Vagina (tissue), 2 donors: Measurements from ENCODE around the gene CRYGS. TPM values are rescaled to one million over a fixed set of nuclear protein-coding genes. Genes with fewer than 3 reads are reported as not detected.

Source experiments
- DNase-seq, 2 donors: peaks; one replicate each; pipeline ENCODE4 v3.0.0-alpha.2; 2017; ENCODE audit errors: extremely low spot score in 2 of 2
- H3K27ac ChIP-seq: fragments of 200-600 bp; sonication (generic); one replicate; pipeline ENCODE4 v1.5.1; 2019
- H3K27me3 ChIP-seq: fragments of 200-600 bp; sonication (generic); one replicate; pipeline ENCODE4 v1.5.1; 2019
- H3K36me3 ChIP-seq, 2 donors: fragments of 200-600 bp; sonication (generic); one replicate each; pipeline ENCODE4 v1.5.1; 2017 to 2019
- H3K4me1 ChIP-seq: fragments of 200-600 bp; sonication (generic); one replicate; pipeline ENCODE4 v1.5.1; 2019
- H3K4me3 ChIP-seq, 2 donors: fragments of 200-600 bp; sonication (generic); 1 replicate in 1 of 2; 2 replicates in 1 of 2; pipeline ENCODE4 v1.5.1; 2016 to 2019
- H3K9me3 ChIP-seq: fragments of 200-600 bp; sonication (generic); one replicate; pipeline ENCODE4 v1.5.1; 2019
- CTCF ChIP-seq, 3 experiments: fragments of 450-650 bp in 2 of 3; fragments of 200-600 bp in 1 of 3; sonication (generic) in 1 of 3; IDR thresholded peaks; one replicate each; pipeline ENCODE4 v1.5.1; 2017 to 2019; ENCODE audit warnings: antibody characterized with exemption in 3 of 3, mild to moderate bottlenecking in 2 of 3, moderate library complexity in 2 of 3
- POLR2A ChIP-seq, 2 donors: fragments of 450-650 bp; IDR thresholded peaks; one replicate each; pipeline ENCODE4 v1.6.1; 2017; ENCODE audit warnings: antibody characterized with exemption in 2 of 2, mild to moderate bottlenecking in 2 of 2, moderate library complexity in 2 of 2
- POLR2AphosphoS5 ChIP-seq, 2 donors: sonication (generic); formaldehyde crosslinking; IDR thresholded peaks; one replicate each; pipeline ENCODE4 v1.9.0; 2017; ENCODE audit warnings: antibody characterized with exemption in 2 of 2, mild to moderate bottlenecking in 2 of 2, low read depth in 1 of 2; ENCODE audit not compliant: insufficient read depth in 1 of 2
- intact Hi-C: fragments of 100-400 bp; cut with DNase I; formaldehyde crosslinking; loops from one replicate; pipeline ENCODE4 v1.15.1; 2023
- total RNA-seq: library from RNA; depleted of rRNA; stranded (reverse); fragments of >200 nt; gene quantifications from one replicate; pipeline ENCODE4 v1.2.3, GENCODE V29; 2016

The CRYGS gene
- total RNA-seq, 1 donor from 2014 or later: not detected

- DNase-seq: no peak
- TF ChIP-seq POLR2A (IDR thresholded peaks at IDR 0.05): no peak
- TF ChIP-seq CTCF (IDR thresholded peaks at IDR 0.05): no peak
- TF ChIP-seq POLR2AphosphoS5 (IDR thresholded peaks at IDR 0.05; ENCODE audit: insufficient read depth in 1 of 2, low read depth in 1 of 2): no peak
- Histone ChIP-seq H3K36me3 (no peaks in the 10 kb centered on the region), H3K27ac (no peak overlapping the region), H3K4me1 (no peaks in the 10 kb centered on the region), H3K27me3 (no peaks in the 10 kb centered on the region), H3K9me3 (no peaks in the 10 kb centered on the region), H3K4me3 (no peak overlapping the region)
- intact Hi-C loops: no loop called here
These were observed 48.2 kb downstream of the CRYGS start for GRCh38 chr3:186496016-186496415.

- no peaks in the 10 kb centered on the region for H3K36me3 ChIP-seq
- H3K4me1 ChIP-seq: no peaks in the 10 kb centered on the region
- no peak for TF ChIP-seq POLR2AphosphoS5 (IDR thresholded peaks at IDR 0.05; ENCODE audit: insufficient read depth in 1 of 2, low read depth in 1 of 2)
- TF ChIP-seq POLR2A (IDR thresholded peaks at IDR 0.05): no peak
- no peak for TF ChIP-seq CTCF (IDR thresholded peaks at IDR 0.05)
- no peaks in the 10 kb centered on the region for H3K27me3 ChIP-seq
- H3K4me3 ChIP-seq: no peak overlapping the region
- peak; percentile 25 to 49 for DNase-seq
- intact Hi-C loops: no loop called here
- peak overlapping the region; percentile 27 for H3K27ac ChIP-seq
- H3K9me3 ChIP-seq: no peaks in the 10 kb centered on the region
These were observed 50.5 kb downstream of the CRYGS start for GRCh38 chr3:186493525-186494255.

- peak; percentile 22 to 58 for DNase-seq
- no peaks in the 10 kb centered on the region for H3K9me3 ChIP-seq
- H3K4me1 ChIP-seq: no peaks in the 10 kb centered on the region
- no peak for TF ChIP-seq POLR2AphosphoS5 (IDR thresholded peaks at IDR 0.05; ENCODE audit: insufficient read depth in 1 of 2, low read depth in 1 of 2)
- no peak for TF ChIP-seq POLR2A (IDR thresholded peaks at IDR 0.05)
- TF ChIP-seq CTCF (IDR thresholded peaks at IDR 0.05): no peak
- no peaks in the 10 kb centered on the region for H3K27me3 ChIP-seq
- no peaks in the 10 kb centered on the region for H3K36me3 ChIP-seq
- intact Hi-C loops: no loop called here
- no peak overlapping the region for H3K4me3 ChIP-seq
- H3K27ac ChIP-seq: peak overlapping the region; percentile 44
These were observed 51.7 kb downstream of the CRYGS start for GRCh38 chr3:186492385-186492984.

- no peaks in the 10 kb centered on the region for H3K9me3 ChIP-seq
- no peak for TF ChIP-seq CTCF (IDR thresholded peaks at IDR 0.05)
- no peak for TF ChIP-seq POLR2A (IDR thresholded peaks at IDR 0.05)
- no peak for TF ChIP-seq POLR2AphosphoS5 (IDR thresholded peaks at IDR 0.05; ENCODE audit: insufficient read depth in 1 of 2, low read depth in 1 of 2)
- H3K27me3 ChIP-seq: no peaks in the 10 kb centered on the region
- H3K27ac ChIP-seq: no peak overlapping the region
- intact Hi-C loops: no loop called here
- no peaks in the 10 kb centered on the region for H3K4me1 ChIP-seq
- H3K36me3 ChIP-seq: no peaks in the 10 kb centered on the region
- DNase-seq: no peak
- no peak overlapping the region for H3K4me3 ChIP-seq
These were observed 54.7 kb downstream of the CRYGS start for GRCh38 chr3:186489507-186489906.

Other genes starting within 250 kb of the CRYGS start
- 2.5 TPM for gene DGKG, start 182.1 kb downstream of the CRYGS start, total RNA-seq
- gene TBCCD1, start 23.0 kb upstream of the CRYGS start, total RNA-seq: 10.6 TPM
- 34.6 TPM for gene DNAJB11, start 26.3 kb upstream of the CRYGS start, total RNA-seq
- gene AHSG, start 68.7 kb upstream of the CRYGS start, total RNA-seq: not detected
- gene FETUB, start 96.0 kb upstream of the CRYGS start, total RNA-seq: 3.7 TPM
- gene HRG, start 121.6 kb upstream of the CRYGS start, total RNA-seq: 0.25 TPM
- not detected for gene KNG1, start 173.0 kb upstream of the CRYGS start, total RNA-seq
- gene EIF4A2, start 239.2 kb upstream of the CRYGS start, total RNA-seq: 375 TPM